DMS53 (cell line): ENCODE measurements around the gene CCDC32.
A peak's percentile ranks its signal among the peaks of the same experiment; 100 is the strongest.

ENCODE experiments used
- DNase-seq: peaks from one replicate; lab custom pipeline; 2025; lab: John Stamatoyannopoulos, UW

CCDC32 gene

GRCh38 chr15:40567111-40567510, 2.3 kb upstream of the CCDC32 start:
- peak; percentile 58 for DNase-seq

- peak; percentile 67 for DNase-seq
Observed at GRCh38 chr15:40565333-40566238, 744 bp upstream of the CCDC32 start.

- no peak for DNase-seq
Observed at GRCh38 chr15:40563426-40563825, 1.4 kb downstream of the CCDC32 start.

- DNase-seq = no peak
Observed at GRCh38 chr15:40562691-40563090, 2.2 kb downstream of the CCDC32 start.

GRCh38 chr15:40558952-40559742, 5.7 kb downstream of the CCDC32 start:
- no peak for DNase-seq

GRCh38 chr15:40555876-40556275, 9.0 kb downstream of the CCDC32 start:
- no peak for DNase-seq

GRCh38 chr15:40554161-40554525, 10.7 kb downstream of the CCDC32 start:
- no peak for DNase-seq

GRCh38 chr15:40550341-40551037, 14.4 kb downstream of the CCDC32 start:
- DNase-seq = no peak

GRCh38 chr15:40549894-40550293, 14.9 kb downstream of the CCDC32 start:
- no peak for DNase-seq

GRCh38 chr15:40548610-40549009, 16.2 kb downstream of the CCDC32 start:
- DNase-seq = no peak

- peak; percentile 14 for DNase-seq
Observed at GRCh38 chr15:40545457-40545856, 19.4 kb downstream of the CCDC32 start.

- no peak for DNase-seq
Observed at GRCh38 chr15:40543631-40544294, 21.1 kb downstream of the CCDC32 start.

- DNase-seq = no peak
Observed at GRCh38 chr15:40543082-40543481, 21.8 kb downstream of the CCDC32 start.

- no peak for DNase-seq
Observed at GRCh38 chr15:40538976-40539375, 25.9 kb downstream of the CCDC32 start.

GRCh38 chr15:40536501-40536900, 28.3 kb downstream of the CCDC32 start:
- no peak for DNase-seq

GRCh38 chr15:40534371-40534770, 30.5 kb downstream of the CCDC32 start:
- DNase-seq = no peak

- DNase-seq = no peak
Observed at GRCh38 chr15:40533763-40534364, 31.0 kb downstream of the CCDC32 start.

GRCh38 chr15:40528801-40529200, 36.0 kb downstream of the CCDC32 start:
- no peak for DNase-seq

GRCh38 chr15:40525855-40526254, 39.0 kb downstream of the CCDC32 start:
- DNase-seq = no peak

GRCh38 chr15:40523611-40524010, 41.2 kb downstream of the CCDC32 start:
- no peak for DNase-seq

GRCh38 chr15:40516322-40516721, 48.5 kb downstream of the CCDC32 start:
- DNase-seq = no peak

GRCh38 chr15:40513609-40514008, 51.2 kb downstream of the CCDC32 start:
- DNase-seq = no peak
